Stimulated activated CD4-positive, alpha-beta T cell treated with anti-CD3 and anti-CD28 coated beads, Interleukin-1b, Interleukin-23, amount 100 ng/mL, for 4 hours (primary cell): ENCODE results near the gene CLTRN.
"Not testable (repeated sequence)": the region's sequence is repeated elsewhere in the genome, so short reads cannot be mapped to it uniquely, and the experiment has no call there.

Experiments used
- DNase-seq, 2 donors: peaks; one replicate each; pipeline ENCODE4 v3.0.0-alpha.2; 2020; ENCODE audit warnings: low read depth in 2 of 2

The CLTRN gene

DNA sequence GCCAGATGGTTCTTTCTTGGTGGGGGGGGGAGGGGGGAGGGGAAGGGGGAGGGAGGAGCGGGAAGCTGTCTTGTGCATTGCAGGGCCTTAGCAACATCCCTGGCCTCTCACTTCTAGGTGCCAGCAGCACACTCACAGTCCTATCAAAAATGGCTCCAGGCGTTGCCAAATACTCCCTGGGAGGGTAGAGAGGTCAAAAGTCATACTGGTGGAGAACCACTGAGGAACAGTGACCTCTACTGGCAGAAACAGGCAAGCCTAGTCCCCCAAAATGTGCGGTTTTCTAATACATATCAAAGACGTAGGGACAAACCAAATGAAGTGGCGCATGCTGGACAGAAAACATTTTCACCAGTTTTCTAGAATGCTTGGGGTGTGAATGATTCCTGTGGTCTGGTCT is 17.1 kb downstream of the CLTRN start:
- not testable (repeated sequence) for DNase-seq

DNA sequence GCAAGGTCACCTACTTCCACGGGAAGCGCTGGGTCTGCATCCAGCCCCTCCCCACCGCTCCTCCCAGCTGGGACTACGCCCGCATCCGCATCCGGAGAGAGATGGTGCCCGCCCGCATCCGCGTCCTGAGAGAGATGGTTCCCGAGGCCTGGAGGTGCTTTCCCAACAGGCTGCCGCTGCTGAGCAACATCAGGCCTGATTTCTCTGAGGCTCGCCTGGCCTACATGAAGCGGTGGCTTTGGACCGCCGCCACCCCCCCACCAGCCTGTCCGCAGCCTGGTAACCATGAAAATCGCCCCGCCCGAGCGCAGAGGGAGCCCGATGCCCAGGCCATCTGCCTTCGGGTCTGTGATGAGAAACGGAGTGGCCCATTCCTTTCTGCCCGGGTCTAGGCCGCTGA is 18.1 kb downstream of the CLTRN start:
- DNase-seq = no peak

DNA sequence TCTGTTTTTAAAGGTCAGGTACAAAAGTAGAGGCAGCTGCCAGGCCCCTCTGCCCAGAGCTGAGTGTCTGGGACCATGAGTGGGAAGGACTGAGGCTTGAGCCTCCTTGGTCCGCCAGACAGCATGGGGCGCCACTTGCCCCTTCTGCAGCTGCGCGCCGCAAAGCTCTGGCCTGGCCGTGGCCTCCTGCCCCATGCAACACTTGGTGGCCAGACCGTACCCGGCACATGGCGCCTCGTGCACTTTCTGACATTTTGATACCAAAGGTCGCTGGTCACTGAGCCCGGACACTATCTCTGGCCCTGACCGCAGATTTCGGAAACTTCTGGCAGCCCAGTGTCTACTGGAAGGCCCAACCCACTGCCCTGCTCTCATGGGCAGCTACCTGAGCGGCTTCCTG is 18.6 kb downstream of the CLTRN start:
- DNase-seq = no peak

DNA sequence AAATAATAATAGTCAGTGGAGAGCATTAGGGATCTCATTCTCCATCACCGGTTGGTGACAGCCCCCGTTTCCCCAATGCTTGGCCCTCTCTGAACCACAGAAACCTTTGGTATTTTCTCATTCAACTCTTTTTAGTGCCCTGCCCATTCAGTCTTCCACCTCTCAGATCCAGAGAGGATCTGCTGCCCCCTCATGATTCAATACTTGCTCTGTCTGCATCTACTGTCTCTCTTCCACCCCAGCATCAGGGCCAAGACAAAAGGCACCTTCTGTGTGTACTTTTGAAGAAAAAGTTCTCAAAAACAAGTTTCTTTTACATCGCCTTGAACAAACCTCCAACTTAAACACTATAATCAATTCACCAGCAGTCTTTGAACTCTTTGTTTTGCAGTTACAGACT is 19.3 kb downstream of the CLTRN start:
- DNase-seq = no peak

DNA sequence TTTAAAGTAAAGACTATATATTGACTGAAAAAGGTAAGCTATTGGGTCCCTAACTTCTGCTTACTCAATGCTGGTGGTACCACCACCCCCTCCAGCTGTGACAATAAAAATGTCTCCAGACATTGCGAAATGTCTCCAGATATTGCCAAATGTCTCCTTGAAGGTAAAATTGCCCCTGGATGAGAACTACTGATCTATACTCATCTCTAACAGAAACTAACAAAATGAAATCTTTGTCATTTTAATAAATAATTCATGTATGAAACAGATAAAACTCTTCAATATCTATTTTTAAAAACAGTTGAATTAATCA is 20.1 kb downstream of the CLTRN start:
- DNase-seq = no peak

DNA sequence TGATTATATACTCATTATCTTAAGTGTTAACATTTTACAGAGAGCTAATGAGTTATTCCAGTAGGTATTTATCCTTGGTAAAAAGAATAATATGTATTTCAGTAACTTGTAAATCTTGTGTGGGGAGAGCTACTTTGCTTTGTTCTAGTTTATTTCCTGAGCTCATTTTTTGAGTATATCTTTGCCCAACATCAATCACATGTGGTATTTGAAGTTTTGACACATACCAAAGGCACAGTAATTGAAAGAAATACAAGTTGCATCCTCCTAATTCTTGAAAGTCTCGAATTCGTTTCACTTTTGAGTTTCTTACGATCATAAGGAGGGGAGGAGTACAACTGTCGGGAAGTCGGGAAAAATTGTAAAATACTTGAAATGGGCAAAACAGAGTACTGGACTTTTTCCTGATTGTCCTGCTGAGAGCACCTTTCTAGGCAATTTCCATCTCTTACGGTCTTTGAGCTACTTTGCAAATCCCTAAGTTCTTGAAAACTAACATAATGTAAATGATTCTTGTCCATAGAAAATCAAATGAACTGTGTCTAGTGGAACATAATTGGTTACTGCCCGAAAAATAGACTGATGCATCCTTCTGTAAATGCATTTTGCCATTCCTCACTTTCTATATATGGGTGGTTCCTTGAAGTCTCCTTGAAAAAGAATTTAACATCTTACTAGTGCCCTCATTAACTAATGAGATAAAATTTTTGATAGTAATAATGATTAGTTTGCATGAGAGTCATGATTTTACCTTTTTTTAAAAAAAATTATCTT is 20.6 kb downstream of the CLTRN start:
- no peak for DNase-seq

DNA sequence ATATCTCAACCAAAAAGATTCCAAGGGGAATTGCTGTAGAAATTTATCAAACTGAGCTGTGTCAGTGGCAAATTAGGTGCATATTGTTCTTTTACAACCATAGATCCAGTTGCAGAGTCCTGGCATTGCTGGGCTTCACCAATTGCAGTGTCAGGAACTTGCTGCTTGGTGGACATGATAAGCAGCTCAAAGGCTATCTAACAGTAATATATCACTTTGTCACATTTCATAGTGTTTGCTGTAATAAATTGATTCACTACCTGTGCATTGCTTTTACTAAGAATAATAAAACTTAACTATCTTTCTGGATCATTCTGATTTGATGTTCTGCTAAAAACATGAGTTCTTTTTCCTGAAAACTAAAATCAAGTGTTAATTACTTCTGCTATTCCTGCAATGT is 33.0 kb downstream of the CLTRN start:
- DNase-seq = no peak

DNA sequence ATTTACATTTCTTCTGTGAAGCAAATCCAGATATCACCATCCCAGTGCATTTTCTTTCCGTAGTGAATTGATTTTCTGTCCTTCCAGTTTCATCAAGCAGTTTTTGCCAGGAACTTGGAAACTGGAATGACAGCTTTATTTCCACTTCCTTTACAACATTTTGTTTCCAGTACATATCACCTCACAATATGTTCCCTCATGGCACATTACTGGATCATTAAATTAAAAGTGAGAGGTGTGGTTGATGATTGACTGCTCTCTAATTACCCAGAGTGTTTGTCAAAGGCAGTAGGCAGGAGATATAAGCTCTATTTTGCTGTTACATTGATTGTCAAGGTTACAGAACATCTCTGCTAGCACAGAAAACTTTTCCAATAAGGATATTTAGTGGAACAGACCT is 41.6 kb downstream of the CLTRN start:
- no peak for DNase-seq

DNA sequence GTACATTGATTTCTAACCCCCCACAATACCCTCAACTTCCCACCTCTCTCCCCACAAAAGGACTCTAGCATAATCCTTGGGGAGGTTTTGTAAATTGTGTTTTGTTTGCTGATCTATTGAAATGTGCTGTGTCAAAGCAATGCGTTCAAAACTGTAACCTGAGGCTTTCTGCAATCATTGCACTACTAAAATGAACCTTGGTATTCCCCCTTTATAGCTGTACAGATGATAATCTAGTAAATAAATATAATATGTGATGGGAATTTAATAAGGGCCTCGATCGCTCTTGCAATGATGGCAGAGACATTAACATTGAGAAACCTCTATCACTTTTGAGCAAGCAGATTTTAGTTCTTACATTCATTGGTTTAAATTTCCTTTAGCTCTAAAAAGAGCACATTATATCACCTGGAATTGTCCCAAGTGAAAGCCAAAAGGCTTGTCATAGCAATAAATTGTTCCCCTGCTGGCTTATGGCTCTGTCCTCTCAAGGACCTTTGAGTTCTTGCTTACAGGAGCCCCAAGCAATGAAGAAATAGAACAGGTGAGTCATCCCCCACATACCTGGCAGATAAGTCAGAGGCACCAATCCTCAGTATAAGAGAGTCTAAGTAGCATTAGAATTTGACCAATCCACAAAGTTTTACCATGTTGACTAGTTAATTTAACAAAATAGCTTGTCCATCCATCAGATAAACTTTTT is 45.4 kb downstream of the CLTRN start:
- DNase-seq = no peak

DNA sequence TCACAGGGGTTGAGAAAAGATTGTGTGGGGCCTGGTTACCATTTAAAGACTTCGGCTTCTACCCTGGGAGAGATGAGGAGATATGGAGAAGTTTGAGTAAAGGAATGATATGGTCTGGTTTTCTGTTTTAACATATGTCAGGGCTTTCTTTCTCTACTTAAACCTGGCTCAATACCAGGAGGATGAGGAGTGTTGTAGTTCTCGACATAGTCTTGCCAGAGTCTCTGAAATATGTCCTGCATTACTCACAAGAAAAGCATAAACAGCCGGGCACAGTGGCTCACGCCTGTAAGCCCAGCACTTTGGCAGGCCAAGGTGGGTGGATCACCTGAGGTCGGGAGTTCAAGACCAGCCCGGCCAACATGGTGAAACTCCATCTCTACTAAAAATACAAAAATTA is 47.5 kb downstream of the CLTRN start:
- DNase-seq = no peak

DNA sequence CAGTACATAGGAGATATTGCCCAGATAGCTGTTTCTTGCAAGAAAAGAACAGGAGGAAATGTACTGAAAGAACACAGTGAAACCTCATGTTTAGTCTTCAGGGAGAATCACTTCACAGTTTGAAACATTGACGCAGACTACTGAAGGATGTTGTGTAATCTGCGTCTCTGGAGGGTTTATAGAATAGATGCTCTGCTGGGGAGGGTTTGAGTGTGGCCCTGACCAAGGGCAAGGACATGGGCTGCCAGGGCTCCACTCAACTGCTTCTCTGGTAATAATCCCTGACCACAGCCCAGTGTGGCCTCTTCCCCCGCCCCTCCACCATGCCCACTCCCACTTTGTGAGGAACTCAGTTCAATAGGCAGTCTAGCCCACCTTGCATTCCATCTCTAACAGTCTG is 48.1 kb downstream of the CLTRN start:
- no peak for DNase-seq

DNA sequence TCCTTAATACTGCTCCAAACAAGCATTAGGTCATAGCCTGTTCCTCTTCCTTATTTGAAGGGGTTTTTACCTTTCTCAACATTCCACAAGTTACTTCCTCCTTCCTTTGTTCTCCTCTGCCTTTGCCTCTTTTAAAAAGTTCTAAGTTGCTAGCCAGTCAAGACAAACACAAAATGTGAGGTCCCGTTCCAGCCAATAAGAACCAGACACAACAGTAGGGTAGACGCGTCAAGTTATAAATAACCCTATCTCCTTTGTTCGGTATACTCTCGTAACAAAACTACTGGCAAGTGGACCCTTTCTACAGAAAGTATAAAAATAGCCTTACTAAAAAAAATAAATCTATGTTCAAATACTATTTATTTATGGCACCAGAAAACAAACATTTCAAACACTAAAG is 57.5 kb downstream of the CLTRN start:
- no peak for DNase-seq

DNA sequence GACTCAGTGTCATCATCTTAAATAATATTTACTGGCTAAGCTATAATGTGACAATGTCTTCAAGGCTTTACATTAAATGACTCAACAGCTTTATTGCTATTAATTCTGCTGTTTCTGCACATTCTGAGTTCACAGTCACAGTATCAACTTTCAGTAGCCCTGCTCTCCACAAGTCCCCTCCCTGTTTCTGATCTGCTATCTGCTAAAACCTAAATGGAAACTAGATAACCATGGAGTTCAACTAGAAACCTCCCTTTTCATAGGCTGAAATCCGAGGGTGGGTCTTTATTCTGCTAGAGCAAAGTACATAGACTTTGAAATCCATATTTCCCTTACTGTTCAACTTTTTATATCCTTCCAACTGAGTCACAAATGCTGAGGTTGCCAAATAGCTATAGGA is 58.5 kb downstream of the CLTRN start:
- no peak for DNase-seq

DNA sequence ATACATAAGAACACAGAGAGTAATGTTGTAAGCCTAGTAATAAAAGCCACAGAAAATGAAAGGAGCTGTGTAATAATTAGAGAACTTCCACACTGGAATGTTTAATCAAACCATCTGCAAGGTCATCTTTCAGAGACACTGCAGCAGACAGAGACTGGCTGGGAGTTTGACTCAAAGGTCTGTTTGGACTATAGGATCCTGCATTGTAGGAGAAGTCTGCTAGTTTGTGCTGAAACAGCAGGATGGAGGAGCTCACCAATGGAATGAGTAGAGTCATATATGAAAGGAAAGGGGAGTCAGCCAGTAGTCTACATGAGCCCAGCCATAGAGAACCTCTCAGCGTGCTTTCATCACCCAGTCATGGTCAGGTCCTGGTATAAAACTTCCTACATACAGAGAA is 59.4 kb downstream of the CLTRN start:
- DNase-seq = no peak

DNA sequence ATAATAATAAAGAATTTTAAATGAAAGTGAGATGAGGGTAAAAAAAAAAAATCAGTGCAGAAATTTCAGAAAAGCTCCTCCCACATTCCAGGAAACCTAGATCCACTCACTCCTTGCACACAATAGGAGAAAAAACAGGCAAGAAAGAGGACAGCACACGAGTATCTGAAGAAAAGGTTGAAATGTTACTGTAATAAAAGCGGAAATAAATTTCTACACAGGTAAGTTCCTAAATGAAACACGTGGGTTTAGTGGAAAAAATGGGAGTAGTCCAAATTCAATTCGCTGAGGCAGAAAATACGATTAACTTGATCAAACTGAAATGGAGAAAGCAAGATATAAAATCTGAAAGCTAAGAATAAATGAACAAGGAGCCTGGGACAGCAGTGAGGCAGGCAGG is 61.8 kb downstream of the CLTRN start:
- no peak for DNase-seq

DNA sequence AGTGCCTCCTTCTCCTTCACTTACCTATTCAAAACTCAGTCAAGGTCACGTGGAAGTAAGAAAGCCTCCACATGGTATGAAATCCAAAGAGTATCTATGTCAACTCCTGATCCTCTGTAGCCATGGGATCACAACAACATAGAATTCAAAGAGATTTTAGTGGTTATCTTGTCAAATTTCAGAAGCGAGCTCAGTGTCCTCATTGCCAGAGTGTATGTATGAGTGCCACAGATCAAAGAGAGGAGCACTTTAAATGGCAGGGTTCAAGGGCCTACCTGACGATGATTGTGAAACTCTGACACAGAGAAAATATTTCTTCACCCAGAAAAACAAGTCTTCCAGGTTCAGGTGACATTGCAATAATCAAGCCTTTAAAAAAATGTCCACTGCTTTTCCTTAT is 62.7 kb downstream of the CLTRN start:
- DNase-seq = no peak

DNA sequence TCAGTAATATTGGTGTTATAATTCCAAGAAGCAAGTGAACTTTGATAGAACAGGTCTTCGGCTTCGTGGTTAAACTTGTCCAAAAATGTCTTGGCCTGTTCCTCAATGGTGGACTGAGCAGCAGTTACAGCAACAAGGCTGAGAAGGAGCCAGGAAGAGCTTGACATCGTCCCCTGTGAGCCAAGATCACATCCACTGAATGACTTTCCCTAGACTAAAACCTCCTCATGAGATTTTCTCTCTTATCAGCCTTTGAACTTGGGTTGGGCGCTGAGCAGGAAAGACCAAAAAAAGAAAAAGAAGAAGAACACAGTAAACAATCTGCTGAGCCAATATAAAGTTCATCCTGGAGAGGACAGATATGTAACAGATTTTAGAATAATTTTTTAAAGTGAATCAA is 63.9 kb downstream of the CLTRN start, which contains the start of gene ACE2:
ACE2 (minus strand) TSS at position 216 of the 400 bp plus-strand sequence; CDS start at position 167, 49 bp downstream.
- DNase-seq = no peak

DNA sequence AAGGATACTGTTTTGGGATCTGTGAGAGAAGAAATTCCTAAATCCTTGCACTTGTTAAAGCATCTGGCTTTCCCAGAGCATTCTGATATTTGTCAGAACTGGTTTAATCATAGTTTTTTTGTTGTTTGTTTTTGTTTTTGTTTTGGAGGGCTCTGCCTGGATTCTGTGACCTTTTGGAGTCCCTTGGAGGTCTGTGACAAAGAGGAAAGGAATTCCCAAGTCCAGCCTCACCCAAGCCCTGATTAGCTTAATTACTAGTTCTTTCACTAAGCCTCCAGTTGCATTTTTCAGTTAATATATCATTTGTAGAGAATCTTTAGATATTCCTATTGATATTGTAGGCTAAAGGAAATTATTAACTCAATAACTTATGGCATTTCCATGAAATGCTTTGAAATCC is 64.6 kb downstream of the CLTRN start:
- no peak for DNase-seq

DNA sequence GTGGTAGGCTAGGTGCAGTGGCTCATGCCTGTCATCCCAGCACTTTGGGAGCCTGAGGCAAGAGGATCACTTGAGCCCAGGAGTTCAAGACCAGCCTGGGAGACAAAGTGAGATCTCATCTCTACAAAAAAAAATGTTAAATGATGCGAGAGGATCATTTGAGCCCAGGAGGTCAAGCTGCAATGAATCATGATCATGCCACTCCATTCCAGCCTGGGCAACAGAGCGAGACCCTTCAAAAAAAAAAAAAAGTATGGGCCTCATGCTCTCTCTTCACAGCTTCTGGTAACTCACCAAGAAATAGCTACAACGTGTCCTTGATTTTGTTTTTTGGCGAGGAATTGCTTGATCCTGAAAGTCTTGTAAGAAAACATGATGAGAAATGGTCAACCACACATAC is 65.1 kb downstream of the CLTRN start:
- no peak for DNase-seq

DNA sequence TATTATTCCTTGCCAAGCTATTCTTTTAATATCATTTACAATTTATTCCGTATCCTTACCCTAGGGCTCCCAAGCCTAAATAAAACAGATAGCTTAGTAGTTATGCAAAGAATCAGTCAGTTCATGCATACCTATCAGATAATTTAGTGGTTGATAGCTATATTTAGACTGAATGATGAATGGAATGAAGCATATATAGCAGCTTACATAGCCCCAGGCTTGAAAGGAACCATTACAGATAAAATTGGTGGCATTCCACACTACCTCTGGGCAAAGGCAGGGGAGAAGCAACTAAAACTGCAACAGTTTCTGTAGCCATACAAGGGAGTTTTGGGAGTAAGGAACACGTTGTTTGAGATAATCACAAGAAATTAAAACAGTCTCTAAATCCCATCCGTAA is 66.6 kb downstream of the CLTRN start:
- DNase-seq = no peak

DNA sequence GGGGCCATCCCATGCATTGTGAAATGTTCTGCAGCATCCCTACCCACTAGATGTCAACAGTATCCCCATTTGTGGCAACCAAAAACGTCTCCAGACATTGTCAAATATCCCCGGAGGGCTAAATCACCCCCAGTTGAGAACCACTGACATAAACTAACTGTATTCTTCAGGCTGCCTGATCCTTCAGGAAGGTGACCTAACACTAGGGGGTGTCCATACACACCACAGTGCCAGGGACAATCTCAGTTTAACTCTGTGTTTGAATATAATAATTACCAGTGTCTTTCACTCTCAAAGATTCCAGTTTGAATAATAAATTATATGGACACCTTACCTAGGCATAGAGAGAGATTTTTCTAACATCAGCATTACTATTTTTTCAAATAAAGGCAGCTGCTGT is 70.2 kb downstream of the CLTRN start:
- no peak for DNase-seq

DNA sequence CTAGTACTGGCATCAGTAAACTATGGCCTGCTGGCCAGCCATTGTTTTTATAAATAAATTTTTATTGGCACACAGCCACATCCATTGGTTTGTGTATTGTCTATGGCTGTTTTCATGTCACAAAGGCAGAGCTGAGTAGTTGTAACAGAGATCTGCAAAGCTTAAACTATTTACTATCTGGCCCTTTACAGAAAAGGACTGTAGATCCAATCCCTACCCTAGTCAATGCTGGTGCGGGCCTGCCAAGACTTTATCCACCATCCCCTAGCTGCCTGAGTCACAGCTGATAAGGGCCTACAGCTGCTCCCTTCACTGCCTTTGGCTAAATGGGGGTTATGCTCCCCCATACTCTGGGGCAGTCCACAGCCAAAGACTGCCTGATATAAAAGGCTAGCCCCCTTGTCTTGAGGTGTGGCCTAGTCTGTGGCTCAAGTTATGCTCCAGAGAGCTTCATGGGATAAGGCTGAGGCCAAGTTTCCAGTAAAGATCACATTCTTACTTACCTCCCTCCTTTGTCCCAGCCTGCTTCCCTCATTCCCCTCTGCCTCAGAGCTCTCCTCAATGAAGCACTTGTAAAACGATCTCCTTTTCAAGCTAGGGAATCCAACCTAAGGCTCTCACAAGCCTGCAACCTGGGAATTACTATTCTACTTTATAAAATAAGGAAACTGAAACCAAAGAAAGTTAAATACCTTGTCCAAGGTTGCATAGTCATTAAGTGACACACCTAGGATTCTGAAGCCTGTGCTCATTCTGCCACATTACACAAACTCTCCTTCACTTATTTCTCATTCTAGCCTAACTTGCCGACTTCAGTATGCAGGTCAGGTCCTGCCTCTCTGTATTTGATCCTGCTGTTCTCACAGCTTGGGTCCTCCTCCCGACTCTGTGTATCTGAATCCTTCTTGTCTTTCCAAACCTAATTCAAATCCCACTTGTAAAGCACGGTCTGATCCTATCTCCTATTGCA is 84.5 kb downstream of the CLTRN start:
- DNase-seq = no peak
